ENCODE data around the gene ILKAP.

DNA sequence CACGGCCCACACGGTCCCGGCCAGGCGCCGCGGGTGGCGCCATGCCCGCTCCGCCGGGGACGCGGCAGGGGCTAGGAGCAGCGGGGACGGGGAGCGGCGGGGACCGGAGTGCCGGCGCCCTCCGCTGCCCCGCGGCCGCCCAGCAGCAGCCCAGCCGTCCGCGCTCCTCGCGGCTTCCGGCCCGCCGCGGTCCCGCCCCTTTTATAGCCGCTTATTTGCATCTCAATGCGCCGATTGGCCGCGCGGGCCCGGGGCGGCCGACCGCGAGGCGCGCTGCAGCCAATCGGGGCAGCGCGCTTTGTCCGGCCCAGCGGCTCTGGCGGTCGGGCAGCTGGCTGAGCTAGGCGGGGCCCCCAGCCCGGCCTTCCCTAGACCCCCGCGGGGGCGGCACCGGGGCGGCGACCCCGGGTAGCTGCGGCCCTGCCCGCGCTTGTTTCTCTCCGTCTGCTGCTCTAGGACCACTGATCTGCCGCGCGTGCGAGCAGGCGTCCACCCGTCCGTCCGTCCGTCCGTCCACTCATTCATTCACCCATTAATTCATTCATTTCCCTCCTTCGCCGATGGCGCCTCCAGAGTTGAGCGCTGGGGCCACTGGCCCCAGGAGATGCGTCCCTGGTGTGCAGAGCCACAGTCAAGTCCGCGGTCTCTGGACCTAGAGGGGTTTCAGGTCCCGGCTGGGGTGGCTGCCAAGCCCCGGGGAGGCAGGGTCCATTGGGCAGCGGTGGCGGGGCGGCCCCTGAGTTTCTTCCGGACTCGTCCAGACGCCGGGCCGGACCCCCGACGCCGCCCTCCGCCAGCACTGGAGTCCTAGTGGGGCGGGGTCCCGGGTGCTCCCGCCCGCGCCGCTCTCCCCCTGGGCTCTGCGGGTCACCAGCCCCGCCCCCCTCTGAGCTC lies 36.6 kb upstream of the ILKAP start, which contains the start of gene HES6:
- no peak for TF ChIP-seq MAX (IDR thresholded peaks at IDR 0.05)
- TF ChIP-seq CTCF (IDR thresholded peaks at IDR 0.05) = no peak
- TF ChIP-seq HDAC2 (IDR thresholded peaks at IDR 0.05) = no peak
- TF ChIP-seq EP300 (IDR thresholded peaks at IDR 0.05) = no peak
- no peak for TF ChIP-seq RAD21 (conservative IDR thresholded peaks at IDR 0.05 in 1 of 2, IDR thresholded peaks at IDR 0.05 in 1 of 2)
- TF ChIP-seq POLR2A (IDR thresholded peaks at IDR 0.05; ENCODE audit: low read length) = peak; percentile 99
- TF ChIP-seq RARB (CRISPR knock-in tag; IDR thresholded peaks at IDR 0.05) = no peak
- TF ChIP-seq ESRRA (IDR thresholded peaks at IDR 0.05; ENCODE audit: borderline replicate concordance, low read length) = no peak
- no peak for TF ChIP-seq JUNB (IDR thresholded peaks at IDR 0.05)
- no peak for TF ChIP-seq HEYL (CRISPR knock-in tag; IDR thresholded peaks at IDR 0.05)
- no peak for TF ChIP-seq MAFK (IDR thresholded peaks at IDR 0.05; ENCODE audit: partially characterized antibody)
